HFF-Myc (cell line): ENCODE results near the gene EMC9.

Source experiments
- DNase-seq: peaks from one replicate; pipeline ENCODE4 v3.0.0-alpha.2; 2011; ENCODE audit warnings: low read depth; ENCODE audit errors: extremely low read depth
- H3K4me3 ChIP-seq: replicated peaks from 2 replicates; pipeline ENCODE4 v1.5.1; 2011; ENCODE audit warnings: low read depth, mild to moderate bottlenecking, control low read depth, low read length
- CTCF ChIP-seq: IDR thresholded peaks from 2 replicates; pipeline ENCODE4 v1.5.1; 2012; ENCODE audit warnings: mild to moderate bottlenecking, low read depth, low read length, control low read depth; ENCODE audit errors: missing control alignments

Gene EMC9

GRCh38 chr14:24094841-24095270, 46.5 kb downstream of the EMC9 start:
- H3K4me3 ChIP-seq: peak overlapping the region; percentile 89
- DNase-seq: no peak
- TF ChIP-seq CTCF: no peak

- DNase-seq: peak; percentile 56
- peak within 1 kb of the TSS; percentile 89 for H3K4me3 ChIP-seq
- TF ChIP-seq CTCF: no peak
These were observed 47.2 kb downstream of the EMC9 start, which contains the start of gene PCK2 for GRCh38 chr14:24093901-24094840. Gene PCK2, plus strand, starts transcription at chr14:24094311. Its CDS starts 95 bp downstream, at chr14:24094406.

- no peak for DNase-seq
- no peak for TF ChIP-seq CTCF
- no peak overlapping the region; the same call in 1 of the 2 replicates for H3K4me3 ChIP-seq
These were observed 48.0 kb downstream of the EMC9 start for GRCh38 chr14:24093207-24093900.

- no peak for TF ChIP-seq CTCF
- H3K4me3 ChIP-seq: no peak overlapping the region
- no peak for DNase-seq
These were observed 48.7 kb downstream of the EMC9 start for GRCh38 chr14:24092505-24093206.

GRCh38 chr14:24092110-24092504, 49.3 kb downstream of the EMC9 start:
- no peak for DNase-seq
- H3K4me3 ChIP-seq: no peak overlapping the region
- no peak for TF ChIP-seq CTCF

GRCh38 chr14:24089890-24090289, 51.5 kb downstream of the EMC9 start:
- no peak for TF ChIP-seq CTCF
- no peak overlapping the region for H3K4me3 ChIP-seq
- DNase-seq: no peak
